T1000 (cell line): ENCODE measurements around the gene HSFX3.
"Not testable (repeated sequence)": the region's sequence is repeated elsewhere in the genome, so short reads cannot be mapped to it uniquely, and the experiment has no call there.

Source experiments
- DNase-seq: peaks from one replicate; lab custom pipeline; 2025; ENCODE audit warnings: mixed read lengths; lab: John Stamatoyannopoulos, UW

Gene HSFX3, protein sequence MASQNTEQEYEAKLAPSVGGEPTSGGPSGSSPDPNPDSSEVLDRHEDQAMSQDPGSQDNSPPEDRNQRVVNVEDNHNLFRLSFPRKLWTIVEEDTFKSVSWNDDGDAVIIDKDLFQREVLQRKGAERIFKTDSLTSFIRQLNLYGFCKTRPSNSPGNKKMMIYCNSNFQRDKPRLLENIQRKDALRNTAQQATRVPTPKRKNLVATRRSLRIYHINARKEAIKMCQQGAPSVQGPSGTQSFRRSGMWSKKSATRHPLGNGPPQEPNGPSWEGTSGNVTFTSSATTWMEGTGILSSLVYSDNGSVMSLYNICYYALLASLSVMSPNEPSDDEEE

DNA sequence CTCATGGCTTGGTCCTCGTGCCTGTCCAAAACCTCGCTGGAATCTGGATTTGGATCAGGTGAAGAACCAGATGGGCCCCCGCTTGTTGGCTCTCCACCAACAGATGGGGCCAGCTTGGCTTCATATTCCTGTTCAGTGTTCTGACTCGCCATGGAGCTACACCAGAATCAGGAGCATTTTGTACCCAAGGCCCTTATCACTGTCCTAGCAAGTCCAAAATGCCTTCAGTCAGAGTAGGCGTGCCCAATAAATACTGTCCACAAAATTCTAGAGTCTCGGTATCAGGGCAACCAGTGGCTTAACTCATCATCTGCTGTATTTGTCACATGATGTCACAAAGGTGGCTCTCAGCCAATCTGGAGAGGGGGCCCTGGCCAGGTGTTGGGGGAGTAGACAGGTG lies at the start of gene HSFX3:
HSFX3 (minus strand) TSS at position 224 of the 400 bp plus-strand sequence; CDS start at position 152, 72 bp downstream.
- not testable (repeated sequence) for DNase-seq

DNA sequence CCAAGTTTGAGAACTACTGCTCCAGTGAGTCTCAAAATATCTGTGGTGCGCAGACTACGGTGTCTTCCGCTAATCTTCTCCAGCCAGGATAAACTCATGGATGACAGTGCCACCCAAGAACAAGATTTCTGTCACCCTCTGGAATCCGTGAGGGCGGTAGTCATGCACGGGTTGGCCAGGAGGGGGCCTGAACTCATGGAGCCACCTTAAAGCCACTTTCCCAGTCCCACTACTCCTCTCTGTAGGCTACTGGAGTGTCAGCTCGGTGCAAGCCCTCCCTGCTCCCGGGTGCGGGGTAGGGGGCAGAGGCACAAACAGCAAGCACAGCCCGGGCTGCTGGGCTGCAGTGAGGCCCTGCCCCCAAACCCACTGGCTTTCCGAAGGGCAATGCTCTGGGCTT lies 48.9 kb upstream of the HSFX3 start:
- DNase-seq: not testable (repeated sequence)

DNA sequence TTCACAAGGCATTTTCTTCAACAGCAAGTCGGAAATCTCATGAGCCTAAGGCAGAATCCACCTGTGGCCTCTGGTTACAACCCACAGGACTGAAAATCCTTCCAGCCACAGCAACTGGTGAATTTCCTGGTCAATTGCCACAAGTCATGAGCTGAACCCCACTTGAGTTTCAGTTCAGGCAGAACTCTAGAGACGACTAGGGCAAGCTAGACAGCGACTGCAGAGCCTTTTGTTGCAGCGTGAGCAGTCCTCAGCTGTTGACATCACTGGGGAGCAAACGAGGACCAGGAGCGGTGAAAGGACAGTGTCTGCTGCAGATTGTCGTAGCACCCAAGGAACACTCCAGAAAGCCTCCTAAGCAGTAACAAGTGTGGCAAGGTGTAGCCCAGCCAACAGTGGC lies 46.2 kb upstream of the HSFX3 start:
- not testable (repeated sequence) for DNase-seq

DNA sequence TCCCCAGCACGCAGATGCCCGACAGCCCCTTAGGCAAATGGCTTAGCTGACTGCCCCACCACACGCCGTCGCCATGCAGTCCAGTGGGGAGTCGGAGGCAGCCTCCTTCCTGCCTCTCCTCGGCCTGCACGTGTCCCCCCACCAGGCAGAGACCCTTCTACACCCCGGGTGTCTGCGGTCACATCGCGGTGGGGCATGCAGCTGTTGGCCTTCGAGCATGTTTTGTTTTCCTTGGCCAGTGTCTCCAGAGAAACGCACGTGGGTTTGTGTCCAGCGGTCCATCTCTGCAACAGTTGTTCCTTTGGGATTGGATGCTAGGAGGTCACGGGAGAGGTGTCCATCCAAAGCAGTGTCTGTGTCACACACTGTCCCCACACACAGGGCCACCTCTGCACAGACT lies 45.5 kb upstream of the HSFX3 start, which contains the start of gene HSFX2:
HSFX2 (minus strand) TSS at position 101 of the 400 bp plus-strand sequence. CDS start 614 bp downstream, outside the sequence.
- not testable (repeated sequence) for DNase-seq

DNA sequence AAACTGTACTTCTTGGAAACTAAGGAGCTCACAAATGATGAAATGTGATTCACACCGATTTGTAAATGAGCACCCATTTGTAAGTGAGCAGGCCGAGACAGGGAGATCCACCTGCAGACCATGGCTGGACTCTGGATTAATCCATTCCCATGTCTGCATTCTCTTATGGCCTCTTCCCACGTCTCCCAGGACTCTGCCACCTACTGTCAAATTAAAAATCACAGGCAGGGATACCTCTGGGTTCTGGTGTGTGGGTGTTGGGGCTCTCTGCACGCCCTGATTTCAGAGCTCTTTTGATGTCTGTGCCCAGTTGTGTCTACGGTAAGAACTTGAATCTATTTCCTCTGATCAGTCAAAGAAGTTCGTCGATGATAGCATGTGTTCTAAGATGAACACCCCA lies 41.3 kb upstream of the HSFX3 start:
- not testable (repeated sequence) for DNase-seq

DNA sequence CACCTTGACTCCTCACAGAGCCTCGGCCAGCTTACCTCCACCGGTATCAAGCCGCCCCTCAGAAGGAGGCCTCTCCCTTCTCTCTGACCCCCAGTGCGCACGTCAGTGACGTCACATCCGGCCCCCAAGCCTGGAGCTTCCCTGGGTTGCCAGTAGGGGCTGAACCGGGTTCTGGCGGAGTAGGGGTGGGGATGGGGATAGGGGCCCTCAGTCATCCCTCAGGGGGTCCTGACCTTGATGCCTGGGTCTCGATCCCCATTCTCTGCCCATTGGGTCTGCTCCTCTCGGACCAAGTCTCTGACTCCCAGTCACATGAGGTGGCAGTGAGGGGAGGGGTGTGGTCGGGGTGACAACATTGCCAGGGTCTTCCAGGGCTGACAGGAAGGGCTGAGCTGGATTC lies 37.6 kb upstream of the HSFX3 start, which contains the start of gene MAGEA9B:
MAGEA9B (minus strand) TSS at position 101 of the 400 bp plus-strand sequence. CDS start 4,280 bp downstream, outside the sequence.
- not testable (repeated sequence) for DNase-seq

DNA sequence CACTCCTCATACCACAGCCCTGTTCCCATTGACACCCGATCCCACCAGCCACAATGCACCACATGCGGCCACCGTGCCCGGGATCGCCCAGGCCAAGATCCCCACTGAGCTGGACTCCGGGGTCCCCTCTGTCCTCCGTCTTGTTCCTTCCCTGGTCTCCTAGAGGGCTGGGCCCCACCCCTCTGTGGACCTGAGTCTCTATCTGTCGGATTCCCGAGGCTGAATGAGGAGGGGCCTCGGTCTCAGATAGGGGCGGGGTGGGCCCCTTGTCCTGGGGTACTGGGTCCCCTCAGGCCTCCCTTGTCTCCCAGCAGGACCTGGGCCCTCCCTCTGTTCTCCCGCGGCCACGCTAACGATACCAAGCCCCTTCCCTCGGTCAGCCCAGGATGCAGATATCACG lies 35.9 kb upstream of the HSFX3 start:
- DNase-seq: not testable (repeated sequence)

DNA sequence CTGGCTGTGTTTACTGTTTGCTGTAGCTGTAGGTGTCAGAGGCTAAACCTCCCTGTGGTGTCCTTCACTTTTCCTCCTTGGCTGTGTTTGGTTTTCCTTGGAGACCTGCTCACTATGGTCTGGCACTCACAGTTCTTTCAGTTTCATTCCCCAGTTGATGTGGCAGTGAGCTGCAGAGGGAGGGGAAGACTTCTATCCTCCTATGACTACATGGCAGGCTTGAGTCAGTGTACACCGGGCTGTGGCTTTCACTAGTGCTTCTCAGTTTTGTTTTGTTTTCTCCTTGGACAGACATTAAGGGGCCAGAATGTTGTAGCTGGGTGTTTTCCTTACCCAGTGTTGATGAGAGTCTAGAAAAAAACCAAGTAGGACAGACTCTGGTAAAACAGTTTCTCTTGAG lies 23.7 kb upstream of the HSFX3 start:
- DNase-seq: not testable (repeated sequence)

DNA sequence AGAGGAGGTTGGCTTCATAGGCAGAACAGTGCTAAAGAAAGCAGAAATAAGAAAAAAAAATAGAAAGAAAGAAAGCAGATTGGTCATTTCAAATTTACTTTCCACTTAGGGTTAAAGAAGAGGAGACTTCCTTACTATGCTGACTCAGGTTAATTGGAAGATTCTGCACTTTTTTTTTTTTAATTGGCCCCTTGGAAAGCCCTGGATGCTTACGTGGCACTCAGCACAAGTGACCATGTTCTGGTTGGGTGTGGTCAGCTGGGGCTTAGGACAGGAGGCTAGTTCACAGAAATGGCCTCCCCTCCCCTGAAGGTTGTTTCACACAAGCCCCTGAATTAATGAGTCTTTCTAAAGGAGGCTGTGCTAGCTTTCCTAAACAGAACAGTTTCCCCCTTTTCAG lies 23.0 kb upstream of the HSFX3 start:
- no peak for DNase-seq

DNA sequence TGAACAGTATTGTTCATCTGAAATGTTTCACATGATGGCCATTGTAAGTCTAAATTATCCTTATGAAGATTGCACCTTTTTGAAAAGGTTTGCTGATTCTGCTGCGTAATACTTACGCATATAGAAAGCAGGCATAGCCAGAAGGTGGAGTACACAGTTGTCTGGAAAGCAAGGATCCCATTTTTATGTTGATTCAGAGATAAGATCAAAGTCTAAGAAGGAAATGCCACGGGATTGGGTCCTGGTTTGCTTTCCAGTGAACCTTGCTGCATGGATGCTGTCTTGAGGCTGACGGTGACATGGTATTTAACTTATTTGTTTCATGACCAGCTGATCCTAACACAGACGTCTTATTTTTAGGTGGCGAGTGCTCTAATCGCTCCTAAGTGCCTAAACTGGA lies 22.0 kb upstream of the HSFX3 start:
- DNase-seq: peak; percentile 0

DNA sequence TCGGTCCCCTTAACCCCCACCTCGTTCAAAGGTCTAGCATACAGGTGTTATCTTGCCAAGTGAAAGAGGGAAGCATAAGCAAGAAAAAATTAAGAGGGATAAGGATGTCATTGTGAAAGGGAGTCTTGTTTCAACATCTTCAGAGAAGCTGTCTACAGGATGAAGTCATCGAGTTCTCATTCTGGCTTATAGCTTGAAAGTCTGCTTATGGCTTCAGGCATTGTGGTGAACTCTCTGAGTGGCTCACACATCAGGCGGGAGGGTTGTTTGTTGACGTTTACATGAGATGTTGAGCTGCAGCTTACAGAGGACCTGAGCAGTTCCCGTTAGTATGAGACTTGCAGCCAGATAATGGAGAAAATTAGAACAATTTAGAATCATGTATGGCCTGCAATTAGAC lies 20.9 kb upstream of the HSFX3 start:
- DNase-seq: peak; percentile 0

DNA sequence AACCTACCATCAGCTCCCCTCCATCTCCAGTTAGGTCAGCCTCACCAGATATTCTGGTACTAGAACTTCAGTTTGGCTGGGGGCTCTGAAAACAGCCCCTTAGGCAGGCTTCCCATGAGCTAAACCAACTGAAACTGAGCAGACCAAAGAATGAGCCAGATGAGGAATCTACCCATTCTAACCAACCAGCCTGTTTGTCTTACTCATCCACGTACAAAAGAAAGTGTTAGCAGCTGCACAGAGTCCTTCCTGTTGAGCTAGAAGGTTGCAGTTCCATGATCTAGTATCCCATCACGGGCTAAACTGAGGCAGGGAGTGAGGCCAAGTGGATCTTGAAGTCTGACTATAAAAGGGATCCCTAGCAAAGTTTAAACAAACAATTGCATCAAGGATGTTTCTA lies 20.0 kb upstream of the HSFX3 start:
- no peak for DNase-seq

DNA sequence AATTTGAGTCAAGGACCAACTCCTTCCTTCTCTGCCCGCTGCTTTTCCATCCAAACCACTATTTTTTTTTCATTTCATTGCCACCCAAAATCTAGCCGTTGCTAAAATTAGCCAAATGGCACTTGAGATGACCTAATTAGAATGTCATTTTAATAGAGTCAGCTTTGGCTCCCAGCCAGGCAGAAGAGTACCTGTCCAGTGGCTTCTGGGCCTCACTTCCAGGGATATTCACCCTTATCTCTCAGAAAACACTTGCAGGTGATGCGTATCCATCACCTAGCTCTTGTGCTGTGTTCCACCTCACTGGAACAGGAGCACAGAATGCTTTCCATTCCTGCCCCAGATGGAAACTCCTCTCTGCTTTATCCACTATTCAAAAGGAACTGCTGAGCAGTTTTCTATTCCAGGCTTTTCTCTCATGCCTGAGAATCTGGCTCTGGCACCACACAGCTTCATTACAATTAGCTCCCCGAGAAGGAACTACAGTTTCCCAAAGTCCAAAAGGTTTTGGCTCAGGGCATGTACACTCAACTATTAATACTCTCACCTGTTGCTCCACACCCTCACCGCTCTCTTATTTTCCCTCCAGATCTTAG lies 19.1 kb upstream of the HSFX3 start:
- DNase-seq: no peak

DNA sequence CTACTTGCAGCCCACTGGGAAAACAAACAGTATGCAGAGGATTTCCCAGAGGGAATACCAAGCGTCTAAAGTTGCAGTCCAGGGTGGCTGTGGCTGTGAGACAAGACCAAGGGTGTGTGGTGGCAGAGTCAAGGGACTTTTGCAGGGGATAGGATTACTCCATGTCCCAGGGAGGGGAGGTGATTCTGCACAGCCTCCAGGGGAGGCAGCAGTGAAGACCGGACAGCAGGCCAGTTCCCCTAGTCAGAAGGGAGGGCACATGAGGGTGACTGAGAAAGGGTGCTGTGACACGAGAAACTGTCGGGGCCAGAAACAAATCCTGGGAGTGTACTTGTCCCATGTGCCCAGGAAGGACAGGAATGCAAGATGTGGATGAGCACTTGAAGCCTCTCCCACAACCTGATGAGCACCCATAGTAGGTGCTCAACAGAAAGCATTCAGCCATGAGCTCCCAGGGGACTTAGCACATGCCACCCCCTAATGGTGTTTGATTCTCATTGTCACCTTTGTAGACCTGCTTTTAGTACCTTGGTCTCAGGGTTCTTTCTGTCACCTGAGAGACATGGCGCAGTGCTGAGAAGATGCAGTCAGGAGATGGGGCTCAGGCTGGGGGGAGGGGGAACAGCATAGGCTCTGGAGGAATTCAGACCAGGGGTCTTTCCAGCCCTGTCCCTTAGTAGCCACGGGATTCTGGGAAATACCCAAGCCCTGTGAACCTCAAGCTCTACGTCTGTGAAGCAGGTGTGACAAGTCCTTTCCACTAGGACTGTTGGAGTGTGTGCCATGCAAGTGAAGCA lies 18.1 kb upstream of the HSFX3 start:
- DNase-seq: no peak

DNA sequence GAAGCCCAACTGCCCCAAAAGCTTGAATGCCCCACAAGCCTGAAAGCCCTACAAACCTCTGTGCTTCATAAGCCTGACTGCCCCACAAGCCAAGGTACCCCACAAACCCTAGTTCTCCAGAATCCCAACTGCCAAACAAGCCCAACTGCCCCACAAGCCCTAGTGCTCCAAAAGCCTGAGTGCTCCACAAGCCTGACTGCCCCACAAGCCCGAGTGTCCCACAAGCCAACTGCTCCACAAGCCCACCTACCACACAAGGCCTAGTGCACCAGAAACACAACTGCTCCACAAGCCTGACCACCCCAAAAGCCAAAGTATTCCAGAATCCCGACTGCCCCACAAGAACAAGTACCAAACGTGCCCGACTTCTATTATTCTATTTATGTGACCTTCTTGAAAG lies 13.6 kb upstream of the HSFX3 start:
- DNase-seq: no peak

DNA sequence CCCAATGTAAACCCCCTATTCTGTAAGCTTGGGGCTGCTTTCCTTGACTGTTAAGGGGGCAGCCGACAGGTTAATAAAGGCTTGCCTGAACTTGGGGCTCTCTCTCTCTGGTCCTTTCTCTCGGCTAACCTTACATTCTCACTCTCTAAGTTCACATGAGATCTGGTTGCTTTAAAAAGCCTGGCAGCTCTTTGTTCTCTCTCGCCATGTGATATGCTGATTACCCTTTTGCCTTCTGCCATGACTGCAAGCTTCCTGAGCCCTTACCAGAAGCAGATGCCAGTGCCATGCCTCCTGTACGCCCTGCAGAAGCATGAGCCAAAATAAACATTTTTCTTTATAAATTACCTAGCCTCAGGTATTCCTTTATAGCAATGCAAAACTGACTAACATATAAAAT lies 5.5 kb upstream of the HSFX3 start:
- not testable (repeated sequence) for DNase-seq

DNA sequence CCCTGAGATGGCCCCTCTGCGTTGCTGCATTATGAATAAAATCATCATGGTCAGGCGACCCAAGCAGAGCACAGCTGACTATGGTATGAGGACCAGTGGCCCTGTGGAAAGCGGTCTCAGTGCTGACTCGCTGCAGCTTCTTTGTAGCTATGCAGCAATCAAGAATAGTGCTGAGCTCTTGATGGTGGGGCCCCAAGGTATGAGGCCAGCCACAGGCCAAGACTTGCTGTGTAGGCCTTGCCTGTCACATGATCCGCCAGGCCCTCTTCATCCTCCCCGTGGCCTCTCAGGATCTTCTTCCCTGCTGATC lies 2.2 kb upstream of the HSFX3 start:
- DNase-seq: not testable (repeated sequence)

DNA sequence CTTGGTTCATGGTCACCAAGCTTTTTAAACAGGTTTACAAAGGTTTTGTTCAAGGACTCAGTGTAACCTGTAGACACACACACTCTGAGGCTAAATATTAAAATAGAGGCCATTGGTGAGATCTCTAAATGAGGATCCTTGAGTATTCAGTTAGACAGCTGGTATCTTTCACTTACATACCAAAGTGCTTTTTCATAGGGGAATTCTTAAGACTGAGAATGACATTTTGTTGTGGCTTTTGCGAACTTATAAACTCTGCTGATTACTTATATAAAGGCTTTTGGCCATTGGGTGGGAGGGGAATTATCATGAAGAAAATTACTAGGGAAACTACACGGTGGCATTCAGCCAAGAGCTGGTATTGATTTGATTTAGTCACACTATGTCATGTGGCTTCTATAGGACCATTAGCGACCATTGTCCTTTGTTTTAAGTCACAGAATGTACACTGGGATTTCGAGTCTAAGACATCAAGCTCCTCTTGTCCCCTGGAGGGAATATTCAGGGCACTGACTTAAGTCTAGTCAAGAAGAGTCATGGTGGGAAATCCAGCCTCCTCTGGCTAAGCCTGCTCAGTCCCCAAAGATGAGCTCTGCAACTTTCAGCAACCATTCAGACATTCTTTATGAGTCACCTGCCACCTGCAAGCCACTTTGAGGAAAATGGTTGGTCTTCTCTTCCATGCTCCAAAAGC lies 1.7 kb upstream of the HSFX3 start:
- not testable (repeated sequence) for DNase-seq

DNA sequence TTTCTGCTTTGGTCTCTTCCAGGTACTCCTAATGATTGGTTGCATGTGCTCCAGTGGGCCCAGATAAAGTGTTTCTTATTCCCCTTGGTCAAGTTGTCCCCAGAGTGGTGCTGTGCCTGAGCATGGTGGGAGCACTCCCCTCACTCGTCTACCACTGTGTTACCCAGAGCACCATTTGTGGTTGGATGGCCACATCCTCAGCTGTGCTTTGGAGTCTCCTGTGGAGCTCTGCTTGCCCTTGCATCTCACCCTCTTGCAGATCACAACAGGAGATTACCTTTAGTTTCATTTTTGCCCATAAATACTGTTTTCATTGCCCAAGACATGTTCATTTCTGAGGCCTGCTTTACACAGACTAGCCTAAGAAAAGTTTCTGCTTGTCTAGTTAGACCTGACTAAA lies 730 bp upstream of the HSFX3 start:
- DNase-seq: not testable (repeated sequence)

DNA sequence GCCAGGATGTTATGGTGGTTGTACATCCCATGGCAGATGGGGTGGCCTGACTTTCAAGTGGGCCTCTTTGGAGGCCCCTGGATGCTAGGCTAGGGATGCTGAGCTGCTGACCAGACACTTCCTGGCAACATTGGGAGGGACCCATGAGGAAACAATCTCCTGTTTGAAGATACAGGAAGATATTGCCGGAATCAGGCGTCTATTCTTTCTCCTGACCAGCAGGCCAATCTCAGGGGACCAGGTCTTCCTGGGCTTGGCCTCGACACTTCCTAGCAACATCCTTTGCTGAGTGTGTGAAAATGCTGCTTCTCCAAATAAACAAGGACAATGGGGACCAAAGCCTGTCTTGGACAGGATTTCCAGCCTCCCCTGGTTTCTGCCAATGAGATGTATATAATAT lies 1.9 kb downstream of the HSFX3 start:
- not testable (repeated sequence) for DNase-seq

DNA sequence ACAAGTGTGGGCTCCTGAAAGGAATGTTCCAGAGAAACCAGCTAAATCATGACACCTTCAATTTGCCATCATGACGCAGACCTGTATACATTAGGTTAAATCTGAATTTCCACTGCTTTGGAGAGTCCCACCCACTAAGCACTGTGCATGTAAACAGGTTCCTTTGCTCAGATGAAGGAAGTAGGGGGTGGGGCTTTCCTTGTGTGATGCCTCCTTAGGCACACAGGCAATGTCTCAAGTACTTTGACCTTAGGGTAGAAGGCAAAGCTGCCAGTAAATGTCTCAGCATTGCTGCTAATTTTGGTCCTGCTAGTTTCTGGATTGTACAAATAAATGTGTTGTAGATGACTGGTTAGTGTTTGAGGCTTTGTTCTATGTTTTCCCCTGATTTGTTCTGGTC lies 2.8 kb downstream of the HSFX3 start:
- not testable (repeated sequence) for DNase-seq
